Osteocyte (in vitro differentiated cells): ENCODE data around the gene PHACTR2. TPM values are rescaled to one million over a fixed set of nuclear protein-coding genes. Genes with fewer than 3 reads are reported as not detected.

ENCODE experiments used
- DNase-seq: peaks from one replicate; pipeline ENCODE4 v3.0.0; 2021; ENCODE audit warnings: mixed read lengths; ENCODE audit not compliant: unreplicated experiment; ENCODE audit errors: extremely low spot score
- H3K27ac Mint-ChIP-seq: one replicate; pipeline ENCODE4 v1.8.0; 2021; ENCODE audit warnings: mild to moderate bottlenecking, mixed read lengths; ENCODE audit not compliant: unreplicated experiment
- H3K27me3 Mint-ChIP-seq: one replicate; pipeline ENCODE4 v1.8.0; 2021; ENCODE audit warnings: mixed read lengths; ENCODE audit not compliant: unreplicated experiment
- H3K36me3 Mint-ChIP-seq: one replicate; pipeline ENCODE4 v1.8.0; 2021; ENCODE audit warnings: mixed read lengths; ENCODE audit not compliant: unreplicated experiment
- H3K4me1 Mint-ChIP-seq: one replicate; pipeline ENCODE4 v1.8.0; 2021; ENCODE audit warnings: mixed read lengths; ENCODE audit not compliant: unreplicated experiment
- H3K4me3 Mint-ChIP-seq: one replicate; pipeline ENCODE4 v1.8.0; 2021; ENCODE audit warnings: mild to moderate bottlenecking, moderate library complexity, mixed read lengths; ENCODE audit not compliant: unreplicated experiment
- H3K9me3 Mint-ChIP-seq: one replicate; pipeline ENCODE4 v1.8.0; 2021; ENCODE audit warnings: mixed read lengths; ENCODE audit not compliant: unreplicated experiment
- total RNA-seq: library from RNA; stranded (reverse); gene quantifications from 2 replicates; pipeline ENCODE4 v1.2.1, GENCODE V29; 2021
- TF ChIP-seq, protein P1 (sequence below): fragments of 200-600 bp; sonication (generic); IDR thresholded peaks from 2 replicates; pipeline ENCODE4 v1.5.0; 2021; ENCODE audit warnings: antibody characterized with exemption, mild to moderate bottlenecking, moderate library complexity

Gene PHACTR2
- total RNA-seq, 1 donor from 2014 or later: 312 TPM

DNA sequence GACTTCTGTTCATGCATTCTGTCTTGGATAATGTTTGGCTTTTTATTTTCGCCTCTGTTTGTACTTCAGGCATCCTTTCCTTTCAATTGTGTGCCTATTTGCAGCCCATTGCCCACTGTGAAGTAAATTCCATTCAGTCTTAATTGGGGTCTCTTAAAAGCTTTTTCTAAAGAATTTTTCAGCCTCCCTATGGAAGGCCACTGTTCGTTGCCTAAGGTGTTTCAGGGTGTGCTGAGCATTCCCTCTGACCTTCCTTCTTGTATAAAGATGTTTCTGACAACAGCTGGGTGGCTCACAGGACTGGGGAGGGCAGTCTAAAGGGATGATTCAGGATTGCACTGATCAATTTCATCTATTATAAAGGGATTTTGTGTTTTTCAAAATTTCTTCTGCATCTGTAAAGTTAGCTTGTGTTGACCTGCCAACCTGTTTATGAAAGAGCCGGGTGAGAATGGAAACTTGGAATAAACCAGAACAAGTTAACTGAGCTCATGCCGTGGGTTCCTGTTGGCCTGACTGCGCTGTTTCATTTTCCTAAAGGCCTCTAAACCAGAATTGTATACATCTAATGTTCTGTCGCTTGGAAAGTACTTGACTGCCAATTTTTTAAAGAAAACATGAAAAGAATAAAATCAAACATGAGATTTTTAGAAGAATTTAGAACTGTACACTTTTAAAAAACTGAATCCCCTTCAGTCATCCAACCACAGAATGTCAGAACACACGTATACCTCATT lies 14.3 kb downstream of the PHACTR2 start:
- peaks cover 95% of the 10 kb centered on the region for H3K4me1 Mint-ChIP-seq
- no peak overlapping the region for H3K4me3 Mint-ChIP-seq
- TF ChIP-seq, protein P1, sequence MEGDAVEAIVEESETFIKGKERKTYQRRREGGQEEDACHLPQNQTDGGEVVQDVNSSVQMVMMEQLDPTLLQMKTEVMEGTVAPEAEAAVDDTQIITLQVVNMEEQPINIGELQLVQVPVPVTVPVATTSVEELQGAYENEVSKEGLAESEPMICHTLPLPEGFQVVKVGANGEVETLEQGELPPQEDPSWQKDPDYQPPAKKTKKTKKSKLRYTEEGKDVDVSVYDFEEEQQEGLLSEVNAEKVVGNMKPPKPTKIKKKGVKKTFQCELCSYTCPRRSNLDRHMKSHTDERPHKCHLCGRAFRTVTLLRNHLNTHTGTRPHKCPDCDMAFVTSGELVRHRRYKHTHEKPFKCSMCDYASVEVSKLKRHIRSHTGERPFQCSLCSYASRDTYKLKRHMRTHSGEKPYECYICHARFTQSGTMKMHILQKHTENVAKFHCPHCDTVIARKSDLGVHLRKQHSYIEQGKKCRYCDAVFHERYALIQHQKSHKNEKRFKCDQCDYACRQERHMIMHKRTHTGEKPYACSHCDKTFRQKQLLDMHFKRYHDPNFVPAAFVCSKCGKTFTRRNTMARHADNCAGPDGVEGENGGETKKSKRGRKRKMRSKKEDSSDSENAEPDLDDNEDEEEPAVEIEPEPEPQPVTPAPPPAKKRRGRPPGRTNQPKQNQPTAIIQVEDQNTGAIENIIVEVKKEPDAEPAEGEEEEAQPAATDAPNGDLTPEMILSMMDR: no peak
- H3K27ac Mint-ChIP-seq: peak overlapping the region; percentile 70
- H3K9me3 Mint-ChIP-seq: no peaks in the 10 kb centered on the region
- H3K36me3 Mint-ChIP-seq: peaks cover 29% of the 10 kb centered on the region
- no peak for DNase-seq
- H3K27me3 Mint-ChIP-seq: no peaks in the 10 kb centered on the region

DNA sequence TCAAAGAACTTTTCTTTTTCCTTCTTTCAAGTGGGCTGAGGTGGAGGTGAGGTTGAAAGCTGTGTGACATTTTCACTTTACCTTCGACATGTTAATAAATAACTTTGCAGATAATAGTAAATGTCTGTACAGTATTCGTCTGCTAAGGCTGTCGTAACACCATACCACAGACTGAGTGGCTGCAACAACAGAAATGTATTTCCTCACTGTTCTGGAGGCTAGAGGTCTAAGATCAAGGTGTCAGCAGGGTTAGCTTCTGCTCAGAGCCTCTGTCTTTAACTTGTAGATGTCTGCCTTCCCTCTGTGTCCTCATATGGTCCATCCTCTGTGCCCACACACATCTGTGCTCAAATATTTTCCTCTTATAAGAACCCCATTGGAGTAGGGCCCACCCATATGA lies 14.9 kb downstream of the PHACTR2 start:
- TF ChIP-seq, protein P1: no peak
- no peak for DNase-seq
- no peak overlapping the region for H3K4me3 Mint-ChIP-seq
- peaks cover 29% of the 10 kb centered on the region for H3K36me3 Mint-ChIP-seq
- H3K27ac Mint-ChIP-seq: no peak overlapping the region
- H3K4me1 Mint-ChIP-seq: peaks cover 95% of the 10 kb centered on the region
- H3K27me3 Mint-ChIP-seq: no peaks in the 10 kb centered on the region
- no peaks in the 10 kb centered on the region for H3K9me3 Mint-ChIP-seq

DNA sequence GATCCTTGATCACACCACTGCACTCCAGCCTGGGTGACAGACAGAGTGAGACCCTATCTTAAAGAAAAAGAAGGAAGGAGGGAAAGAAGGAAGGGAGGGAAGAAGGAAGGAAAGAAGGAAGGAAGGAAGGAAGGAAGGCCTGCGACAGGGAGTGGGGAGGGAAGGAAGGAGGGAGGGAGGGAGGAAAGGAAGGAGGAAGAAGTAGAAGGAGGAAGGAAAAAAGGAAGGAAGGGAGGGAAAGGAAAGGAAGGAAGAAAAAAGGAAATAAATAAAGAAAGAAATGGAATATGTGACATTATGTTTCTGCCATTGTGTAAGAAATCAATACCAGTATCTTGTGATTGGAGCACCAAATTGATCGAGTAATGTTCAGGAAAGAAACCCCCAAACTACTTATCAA lies 16.2 kb downstream of the PHACTR2 start:
- no peak overlapping the region for H3K4me3 Mint-ChIP-seq
- TF ChIP-seq, protein P1: no peak
- DNase-seq: no peak
- H3K27me3 Mint-ChIP-seq: no peaks in the 10 kb centered on the region
- no peaks in the 10 kb centered on the region for H3K9me3 Mint-ChIP-seq
- peaks cover 28% of the 10 kb centered on the region for H3K36me3 Mint-ChIP-seq
- H3K27ac Mint-ChIP-seq: peak overlapping the region; percentile 60
- peaks cover 94% of the 10 kb centered on the region for H3K4me1 Mint-ChIP-seq

DNA sequence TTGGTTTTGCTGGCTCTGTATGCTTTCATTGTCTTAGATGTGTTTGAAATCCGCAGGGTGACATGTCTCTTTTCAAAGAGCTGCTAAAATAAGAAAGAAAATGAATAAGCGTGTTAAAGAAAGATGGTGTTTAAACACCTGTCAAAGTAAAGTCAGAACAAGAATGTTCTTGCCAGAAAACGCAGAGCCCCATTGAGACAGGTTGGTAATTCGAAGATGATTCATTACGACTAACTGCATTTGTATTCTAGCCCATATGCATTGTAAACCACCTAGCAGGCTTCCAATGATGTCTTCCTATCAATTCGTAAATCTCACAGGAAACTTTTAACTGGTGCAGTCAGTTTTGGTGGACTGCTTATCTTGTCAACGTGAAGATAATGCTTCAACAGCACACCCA lies 16.8 kb downstream of the PHACTR2 start:
- H3K27ac Mint-ChIP-seq: no peak overlapping the region
- DNase-seq: no peak
- H3K9me3 Mint-ChIP-seq: peaks cover 4% of the 10 kb centered on the region
- no peaks in the 10 kb centered on the region for H3K27me3 Mint-ChIP-seq
- peaks cover 28% of the 10 kb centered on the region for H3K36me3 Mint-ChIP-seq
- H3K4me1 Mint-ChIP-seq: peaks cover 94% of the 10 kb centered on the region
- H3K4me3 Mint-ChIP-seq: no peak overlapping the region
- TF ChIP-seq, protein P1: no peak

DNA sequence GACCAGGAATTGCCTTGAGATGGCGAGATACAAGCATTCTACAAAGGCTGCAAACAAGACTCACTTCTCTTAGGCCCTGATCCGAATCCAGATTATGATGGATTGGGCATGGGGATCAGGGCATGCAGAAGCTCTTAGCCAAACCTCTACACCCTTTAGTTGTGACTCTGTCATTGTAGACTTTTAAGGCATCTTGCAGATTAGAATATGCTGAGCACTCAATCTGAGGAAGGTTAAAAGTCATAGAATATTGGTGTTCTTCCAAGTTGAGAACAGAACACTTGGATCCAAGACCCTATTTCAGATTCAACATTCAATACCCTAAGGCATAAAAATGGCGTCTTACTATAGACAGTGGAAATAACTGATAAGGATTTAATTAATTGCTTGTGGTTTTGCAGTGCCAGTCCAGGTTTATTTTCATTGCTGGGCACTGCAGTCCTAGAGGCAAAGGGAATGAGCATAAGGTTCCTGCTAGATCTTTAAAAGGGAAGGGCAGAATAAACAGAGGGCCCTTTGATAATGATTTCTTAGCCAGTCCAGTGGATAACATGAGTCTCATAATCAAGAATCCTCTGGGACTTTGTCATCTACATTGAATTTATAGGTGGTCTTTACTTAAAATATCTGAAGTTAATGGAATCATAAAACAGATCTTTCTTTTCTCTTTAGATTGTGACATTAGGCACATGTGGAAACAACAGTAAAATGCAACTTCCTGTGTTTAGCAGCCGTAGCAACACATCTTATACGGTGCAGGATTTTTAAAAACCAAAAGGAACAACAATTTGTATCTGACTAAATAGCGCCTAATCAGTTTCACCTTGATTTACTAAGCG lies 17.6 kb downstream of the PHACTR2 start:
- Mint-ChIP-seq H3K27me3 (no peaks in the 10 kb centered on the region), H3K4me3 (no peak overlapping the region), H3K27ac (peak overlapping the region; percentile 57), H3K36me3 (peaks cover 23% of the 10 kb centered on the region), H3K9me3 (peaks cover 7% of the 10 kb centered on the region), H3K4me1 (peaks cover 94% of the 10 kb centered on the region)
- TF ChIP-seq, protein P1: no peak
- no peak for DNase-seq
